HepG2 (cell line): ENCODE results near the gene AUNIP. TPM values are rescaled to one million over a fixed set of nuclear protein-coding genes. Genes with fewer than 3 reads are reported as not detected.

Experiments used
- ATAC-seq: fragments of 200-7000 bp; cut with Tn5 transposase; 3 replicates; pipeline ENCODE4 v1.9.1; 2020; ENCODE audit warnings: mild to moderate bottlenecking, moderate library complexity
- BruUV-seq: library from RNA; stranded (reverse); fragments of 400-500 nt; replicated peaks from 2 replicates; lab custom pipeline; 2021; lab: Mats Ljungman, UMichigan
- CTCF ChIA-PET: fragments of 300-600 bp; formaldehyde crosslinking; extraction: SDS; loops from one replicate; lab custom pipeline; 2021; ENCODE audit warnings: low total read pairs, inconsistent platforms, low intra/inter-chr PET ratio; lab: Yijun Ruan, JAX
- POLR2A ChIA-PET: fragments of 350-600 bp; sonication (Branson Sonifier 250); formaldehyde crosslinking; loops from one replicate; lab custom pipeline; 2020; ENCODE audit warnings: antibody characterized with exemption, inconsistent platforms; lab: Yijun Ruan, JAX
- DNase-seq: peaks from one replicate; pipeline ENCODE4 v3.0.0-alpha.2; 2015; ENCODE audit warnings: low spot score
- FAIRE-seq: peaks from 3 replicates; lab custom pipeline; 2011; peaks lifted over from hg19 to GRCh38; lab: Jason Lieb, UNC
- H2AFZ ChIP-seq: one replicate; pipeline ENCODE4 v1.6.1; 2011; ENCODE audit warnings: low read length, inconsistent platforms
- H3K27ac ChIP-seq: fragments of 300-600 bp; 3 replicates; pipeline ENCODE4 v1.8.0; 2011; ENCODE audit warnings: mixed run types, mild to moderate bottlenecking, mixed read lengths, low read length, inconsistent platforms; ENCODE audit not compliant: insufficient read depth; ENCODE audit errors: extremely low read length
- H3K27me3 ChIP-seq, 2 experiments: fragments of 200-600 bp in 1 of 2; 2 replicates in 1 of 2; 3 replicates in 1 of 2; pipeline versions ENCODE4 v1.6.0 to v1.8.0; 2011; ENCODE audit warnings: low read length in 2 of 2, mild to moderate bottlenecking in 2 of 2, moderate library complexity in 2 of 2, inconsistent platforms in 1 of 2; ENCODE audit not compliant: insufficient read depth in 2 of 2, control insufficient read depth in 1 of 2
- H3K36me3 ChIP-seq, 2 experiments: fragments of 200-600 bp in 1 of 2; replicated peaks in 1 of 2; 2 replicates in 1 of 2; 3 replicates in 1 of 2; pipeline versions ENCODE4 v1.5.1 to v1.8.0; 2011; ENCODE audit warnings: low read length in 2 of 2, inconsistent platforms in 1 of 2; ENCODE audit not compliant: insufficient read depth in 2 of 2, control insufficient read depth in 1 of 2
- H3K4me1 ChIP-seq: 2 replicates; pipeline ENCODE4 v1.5.1; 2012; ENCODE audit warnings: low read length, inconsistent platforms; ENCODE audit not compliant: insufficient read depth
- H3K4me2 ChIP-seq: 2 replicates; pipeline ENCODE4 v1.6.0; 2011; ENCODE audit warnings: low read depth, low read length, inconsistent platforms
- H3K4me3 ChIP-seq, 3 experiments: fragments of 200-600 bp in 1 of 3; sonication (generic), shearing (Covaris generic) in 1 of 3; replicated peaks in 1 of 3; 2 replicates each; pipeline ENCODE4 v1.5.1; 2011 to 2016; ENCODE audit warnings: low read length in 3 of 3, inconsistent platforms in 2 of 3, low read depth in 2 of 3, mild to moderate bottlenecking in 2 of 3, control low read depth in 1 of 3, mixed read lengths in 1 of 3; ENCODE audit not compliant: insufficient read depth in 1 of 3
- H3K79me2 ChIP-seq: one replicate; pipeline ENCODE4 v1.6.1; 2011; ENCODE audit warnings: low read length, inconsistent platforms; ENCODE audit not compliant: insufficient read depth
- H3K9ac ChIP-seq: 2 replicates; pipeline ENCODE4 v1.6.0; 2011; ENCODE audit warnings: mild to moderate bottlenecking, low read depth, low read length, inconsistent platforms; ENCODE audit not compliant: insufficient read depth
- H3K9me3 ChIP-seq: 2 replicates; pipeline ENCODE4 v1.5.1; 2012; ENCODE audit warnings: mild to moderate bottlenecking, low read length
- H4K20me1 ChIP-seq: 2 replicates; pipeline ENCODE4 v1.6.0; 2011; ENCODE audit warnings: inconsistent platforms, mild to moderate bottlenecking, low read length, moderate library complexity; ENCODE audit not compliant: insufficient read depth
- KDM5A ChIP-seq: fragments of 200-600 bp; sonication (generic); IDR thresholded peaks from 2 replicates; pipeline ENCODE4 v1.7.0; 2018; ENCODE audit warnings: antibody characterized with exemption, mild to moderate bottlenecking, low read length, borderline replicate concordance
- SALL2 ChIP-seq: sonication (generic); formaldehyde crosslinking; IDR thresholded peaks from 2 replicates; pipeline ENCODE4 v1.8.1; 2023; ENCODE audit warnings: mild to moderate bottlenecking, missing genetic modification reagents, inconsistent platforms
- SRSF1 ChIP-seq: fragments of 200-400 bp; formaldehyde crosslinking; optimal IDR thresholded peaks from 2 replicates; pipeline ENCODE3; 2017; ENCODE audit warnings: mild to moderate bottlenecking, low read depth, low read length, moderate library complexity
- ZBTB38 ChIP-seq: sonication (generic); formaldehyde crosslinking; IDR thresholded peaks from 2 replicates; pipeline ENCODE4 v1.5.1; 2020; ENCODE audit warnings: mild to moderate bottlenecking, missing genetic modification reagents
- ZFP36L2 ChIP-seq: sonication (generic); formaldehyde crosslinking; IDR thresholded peaks from 2 replicates; pipeline ENCODE4 v1.4.0; 2020; ENCODE audit warnings: missing genetic modification reagents
- ZNF121 ChIP-seq: sonication (generic); formaldehyde crosslinking; IDR thresholded peaks from 2 replicates; pipeline ENCODE4 v1.5.0; 2020; ENCODE audit warnings: mild to moderate bottlenecking, missing genetic modification reagents
- ZNF724P ChIP-seq: sonication (generic); formaldehyde crosslinking; IDR thresholded peaks from 2 replicates; pipeline ENCODE4 v1.8.0; 2022; ENCODE audit warnings: missing genetic modification reagents, borderline replicate concordance
- ZNF749 ChIP-seq: sonication (generic); formaldehyde crosslinking; IDR thresholded peaks from 2 replicates; pipeline ENCODE4 v1.8.0; 2022; ENCODE audit warnings: mild to moderate bottlenecking, missing genetic modification reagents, moderate library complexity, borderline replicate concordance
- WGBS: methylation state at CpG from one replicate; pipeline ENCODE4 v1.1.6; 2017; ENCODE audit warnings: low lambda C conversion rate; 5-methylcytosine and 5-hydroxymethylcytosine counted together
- in situ Hi-C: cut with HindIII; loops from 2 replicates; pipeline ENCODE4 v1.10.0; 2017; ENCODE audit warnings: low pct_unique_long_range_greater_than_20kb; ENCODE audit not compliant: extremely low pct_ligation_motif_present
- intact Hi-C: fragments of 100-400 bp; cut with micrococcal nuclease; formaldehyde crosslinking; loops from one replicate; pipeline ENCODE4 v1.10.0; 2022; ENCODE audit not compliant: unreplicated experiment
- polyA plus RNA-seq, 8 experiments: library from polyadenylated mRNA; depleted of rRNA in 3 of 8; stranded (reverse) in 7 of 8; unstranded in 1 of 8; fragments of >200 nt; fragmentation: Illumina TruSeq in 4 of 8; extraction: Trizol in 4 of 8; gene quantifications; 2 replicates each; pipeline versions ENCODE4 v1.2.1 to v1.2.3, GENCODE V29; 2011 to 2016; ENCODE audit warnings: low read depth in 4 of 8, missing spikeins in 1 of 8, mixed read lengths in 1 of 8; ENCODE audit not compliant: insufficient read depth in 1 of 8
- total RNA-seq, 5 experiments: library from RNA; depleted of rRNA; stranded (reverse); fragments of >200 nt; fragmentation: Illumina TruSeq; extraction: Trizol; gene quantifications; 2 replicates each; pipeline ENCODE4 v1.2.3, GENCODE V29; 2016; ENCODE audit warnings: low read depth in 1 of 5
- TF ChIP-seq, protein P1 (sequence below): sonication (generic); formaldehyde crosslinking; IDR thresholded peaks from 2 replicates; pipeline ENCODE4 v1.4.0; 2020; ENCODE audit warnings: missing genetic modification reagents

AUNIP gene
- total and polyA plus RNA-seq, 2 of the 13 experiments (the other 11 are each of a cell fraction or from before 2014, with no cell fraction given), result 3.8 to 12.3 TPM

DNA sequence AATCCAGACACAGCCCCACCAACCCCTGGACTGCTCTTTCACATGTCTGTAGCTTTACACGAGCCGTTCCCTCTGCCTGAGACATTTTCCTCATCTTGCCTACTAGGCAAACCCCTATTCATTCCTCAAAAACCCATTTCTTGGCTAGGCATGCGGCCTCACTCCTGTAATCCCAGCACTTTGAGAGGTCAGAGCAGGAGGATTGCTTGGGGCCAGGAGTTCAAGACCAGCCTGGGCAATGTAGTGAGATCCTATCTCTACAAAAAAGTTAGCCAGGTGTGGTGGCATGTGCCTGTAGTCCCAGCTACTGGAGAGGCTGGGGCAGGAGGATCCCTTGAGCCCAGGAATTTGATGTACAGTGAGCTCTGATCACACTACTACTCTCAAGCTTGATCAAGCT lies 5.2 kb upstream of the AUNIP start:
- H3K9me3 ChIP-seq, result no peaks in the 10 kb centered on the region
- intact Hi-C loops, result no loop called here
- no peaks in the 10 kb centered on the region for H4K20me1 ChIP-seq
- in situ Hi-C loops, result no loop called here
- H2AFZ ChIP-seq, result no peak overlapping the region
- FAIRE-seq, result no peak
- no peaks in the 10 kb centered on the region for H3K27me3 ChIP-seq
- CTCF ChIA-PET, result no interaction called here
- ATAC-seq, result no peak
- H3K79me2 ChIP-seq, result no peaks in the 10 kb centered on the region
- 94% methylated on average over 3 of the region's 3 CpGs for WGBS
- H3K27ac ChIP-seq, result no peak overlapping the region
- no peak overlapping the region for H3K4me2 ChIP-seq
- POLR2A ChIA-PET, result interaction anchor here (5.4 kb wide), 1 partner anchor 11 kb away, joined by 32 read pairs; the partner anchor contains the start of gene PAQR7
- no peak for DNase-seq
- H3K4me3 ChIP-seq, result no peak overlapping the region
- H3K36me3 ChIP-seq, result peaks cover 8 to 15% of the 10 kb centered on the region in 2 experiments; a peak in 4 of 5 replicates
- BruUV-seq, result no TSS peak
- peaks cover 72% of the 10 kb centered on the region for H3K4me1 ChIP-seq
- no peak overlapping the region for H3K9ac ChIP-seq
- TF ChIP-seq ZFP36L2 (CRISPR knock-in tag) (no peak), SALL2 (CRISPR knock-in tag) (no peak), ZNF749 (CRISPR knock-in tag) (no peak), SRSF1 (no peak), ZNF121 (CRISPR knock-in tag) (peak; percentile 72), KDM5A (no peak)
- TF ChIP-seq, all 625 proteins: peak for 1

DNA sequence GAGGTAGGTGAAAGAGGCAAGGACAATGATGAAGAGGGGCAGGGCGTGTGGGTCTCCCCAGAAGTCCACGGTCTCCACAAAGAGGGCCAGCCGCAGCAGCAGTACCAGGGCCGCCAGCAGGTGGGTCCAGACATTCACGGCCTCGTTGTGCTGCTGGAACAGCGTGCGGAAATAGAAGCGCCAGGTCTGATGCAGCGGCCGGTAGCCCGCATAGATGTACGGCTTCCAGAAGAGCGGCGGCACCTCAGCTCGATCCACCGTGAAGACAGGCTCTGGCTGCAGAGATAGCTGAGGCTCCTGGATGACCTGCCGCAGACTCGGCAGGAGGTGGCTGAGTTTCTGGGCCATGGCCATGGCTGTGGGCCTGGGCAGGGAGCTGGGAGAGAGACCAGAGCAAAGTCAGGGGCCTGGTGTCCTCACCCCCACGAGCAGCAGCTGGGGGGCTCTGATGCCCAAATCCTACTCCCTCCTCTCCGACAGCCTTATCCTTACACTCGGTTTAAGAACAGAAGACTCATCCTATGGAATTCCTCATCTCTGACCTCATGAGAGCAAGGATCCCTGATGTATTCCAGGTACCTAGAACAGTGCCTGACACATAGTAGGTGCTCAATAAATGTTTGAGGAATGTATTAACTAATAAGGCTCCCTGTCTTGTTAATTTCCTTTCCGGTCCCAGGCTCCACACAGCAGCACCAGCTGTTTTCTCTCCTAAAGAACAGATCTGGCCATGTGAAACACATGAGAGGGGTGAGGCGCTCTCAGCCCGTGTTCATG lies 4.4 kb upstream of the AUNIP start:
- no peaks in the 10 kb centered on the region for H4K20me1 ChIP-seq
- no peaks in the 10 kb centered on the region; a peak in 1 of 5 replicates for H3K27me3 ChIP-seq
- H3K4me2 ChIP-seq, result no peak overlapping the region
- no peaks in the 10 kb centered on the region for H3K9me3 ChIP-seq
- intact Hi-C loops (no loop called here), in situ Hi-C loops (no loop called here)
- peaks cover 5% of the 10 kb centered on the region for H3K79me2 ChIP-seq
- 93% methylated on average over 22 of the region's 25 CpGs for WGBS
- POLR2A ChIA-PET, result interaction anchor here (5.4 kb wide), 1 partner anchor 12 kb away, joined by 32 read pairs; the partner anchor contains the start of gene PAQR7
- FAIRE-seq, result no peak
- H2AFZ ChIP-seq, result no peak overlapping the region
- no TSS peak for BruUV-seq
- TF ChIP-seq, protein P1, sequence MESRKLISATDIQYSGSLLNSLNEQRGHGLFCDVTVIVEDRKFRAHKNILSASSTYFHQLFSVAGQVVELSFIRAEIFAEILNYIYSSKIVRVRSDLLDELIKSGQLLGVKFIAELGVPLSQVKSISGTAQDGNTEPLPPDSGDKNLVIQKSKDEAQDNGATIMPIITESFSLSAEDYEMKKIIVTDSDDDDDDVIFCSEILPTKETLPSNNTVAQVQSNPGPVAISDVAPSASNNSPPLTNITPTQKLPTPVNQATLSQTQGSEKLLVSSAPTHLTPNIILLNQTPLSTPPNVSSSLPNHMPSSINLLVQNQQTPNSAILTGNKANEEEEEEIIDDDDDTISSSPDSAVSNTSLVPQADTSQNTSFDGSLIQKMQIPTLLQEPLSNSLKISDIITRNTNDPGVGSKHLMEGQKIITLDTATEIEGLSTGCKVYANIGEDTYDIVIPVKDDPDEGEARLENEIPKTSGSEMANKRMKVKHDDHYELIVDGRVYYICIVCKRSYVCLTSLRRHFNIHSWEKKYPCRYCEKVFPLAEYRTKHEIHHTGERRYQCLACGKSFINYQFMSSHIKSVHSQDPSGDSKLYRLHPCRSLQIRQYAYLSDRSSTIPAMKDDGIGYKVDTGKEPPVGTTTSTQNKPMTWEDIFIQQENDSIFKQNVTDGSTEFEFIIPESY (CRISPR knock-in tag), result peak; percentile 84; the same call in 1 of the 2 replicates
- peak; percentile 81 for TF ChIP-seq ZBTB38 (CRISPR knock-in tag)
- no peak for TF ChIP-seq ZNF724P (CRISPR knock-in tag)
- peaks cover 67% of the 10 kb centered on the region for H3K4me1 ChIP-seq
- ATAC-seq, result no peak
- H3K9ac ChIP-seq, result no peak overlapping the region
- no peak for DNase-seq
- H3K27ac ChIP-seq, result no peak overlapping the region
- peaks cover 8 to 15% of the 10 kb centered on the region in 2 experiments; a peak in 4 of 5 replicates for H3K36me3 ChIP-seq
- CTCF ChIA-PET, result no interaction called here
- H3K4me3 ChIP-seq, result no peak overlapping the region
